A549 (cell line): ENCODE measurements around the gene GPS1. TPM values are rescaled to one million over a fixed set of nuclear protein-coding genes. Genes with fewer than 3 reads are reported as not detected.
A peak's percentile ranks its signal among the peaks of the same experiment; 100 is the strongest.

Experiments
- ATAC-seq, 2 experiments: fragments of 200-7000 bp in 1 of 2; fragments of >200 bp in 1 of 2; cut with Nextera tagmentation in 1 of 2; cut with Tn5 transposase in 1 of 2; 3 replicates each; pipeline versions ENCODE4 v1.8.0 to v1.9.1; 2018 to 2020; ENCODE audit warnings: mild to moderate bottlenecking in 1 of 2, moderate library complexity in 1 of 2
- CTCF ChIA-PET: fragments of 300-600 bp; sonication (Branson Sonifier 250); formaldehyde crosslinking; extraction: SDS; loops from one replicate; lab custom pipeline; 2021; ENCODE audit warnings: antibody characterized with exemption, inconsistent platforms; lab: Yijun Ruan, JAX
- POLR2A ChIA-PET: fragments of 350-600 bp; formaldehyde crosslinking; extraction: SDS; loops from one replicate; lab custom pipeline; 2021; ENCODE audit warnings: antibody characterized with exemption, inconsistent platforms; lab: Yijun Ruan, JAX
- DNase-seq, 2 experiments: peaks; one replicate each; pipeline versions ENCODE4 v3.0.0 to v3.0.0-alpha.2; 2011 to 2016; ENCODE audit warnings: low read depth in 1 of 2, low spot score in 1 of 2
- FAIRE-seq: peaks from 2 replicates; lab custom pipeline; 2011; peaks lifted over from hg19 to GRCh38; lab: Jason Lieb, UNC
- H3K27ac ChIP-seq, 2 experiments: fragments of >200 bp; sonication (Bioruptor Twin); formaldehyde crosslinking; 3 replicates each; pipeline ENCODE4 v1.5.1; 2016 to 2017
- H3K4me1 ChIP-seq: fragments of >200 bp; sonication (Bioruptor Twin); formaldehyde crosslinking; 3 replicates; pipeline ENCODE4 v1.6.1; 2016
- H3K4me2 ChIP-seq: fragments of >200 bp; sonication (Bioruptor Twin); formaldehyde crosslinking; 3 replicates; pipeline ENCODE4 v1.6.1; 2016
- H3K4me3 ChIP-seq: fragments of >200 bp; sonication (Bioruptor Twin); formaldehyde crosslinking; 3 replicates; pipeline ENCODE4 v1.5.1; 2016
- H3K9me3 ChIP-seq: fragments of >200 bp; sonication (Bioruptor Twin); formaldehyde crosslinking; 3 replicates; pipeline ENCODE4 v1.6.1; 2016
- BHLHE40 ChIP-seq: IDR thresholded peaks from 2 replicates; pipeline ENCODE4 v1.6.1; 2012; ENCODE audit warnings: low read depth, low read length, inconsistent platforms
- E2F6 ChIP-seq: IDR thresholded peaks from 2 replicates; pipeline ENCODE4 v1.6.1; 2012; ENCODE audit warnings: low read depth, borderline replicate concordance
- HDAC2 ChIP-seq: fragments of 200-600 bp; sonication (generic); IDR thresholded peaks from 2 replicates; pipeline ENCODE4 v1.6.1; 2016
- HES2 ChIP-seq: fragments of >200 bp; sonication (Bioruptor Twin); formaldehyde crosslinking; IDR thresholded peaks from 2 replicates; pipeline ENCODE4 v1.6.1; 2016
- HEYL ChIP-seq: fragments of 250-450 bp; sonication (Bioruptor Pico); IDR thresholded peaks from 2 replicates; pipeline ENCODE4 v1.8.0; 2021; ENCODE audit warnings: mild to moderate bottlenecking, moderate library complexity
- MAZ ChIP-seq: fragments of 150-350 bp; IDR thresholded peaks from 2 replicates; pipeline ENCODE4 v1.6.1; 2014; ENCODE audit warnings: antibody characterized with exemption, low read depth, low read length, borderline replicate concordance
- MYC ChIP-seq: IDR thresholded peaks from 2 replicates; pipeline ENCODE4 v1.6.1; 2012; ENCODE audit warnings: mild to moderate bottlenecking, inconsistent platforms, low read length, improper control_type of control experiment, borderline replicate concordance
- NFE2L2 ChIP-seq: fragments of 150-350 bp; conservative IDR thresholded peaks from 2 replicates; pipeline ENCODE4 v1.6.1; 2014; ENCODE audit warnings: low read length
- PHF8 ChIP-seq: fragments of 200-600 bp; sonication (generic); IDR thresholded peaks from 2 replicates; pipeline ENCODE4 v1.6.1; 2016; ENCODE audit warnings: low read depth, mild to moderate bottlenecking, antibody characterized with exemption, moderate library complexity, borderline replicate concordance
- REST ChIP-seq: fragments of 200-600 bp; sonication (generic); IDR thresholded peaks from 2 replicates; pipeline ENCODE4 v1.6.1; 2016; ENCODE audit warnings: antibody characterized with exemption, mild to moderate bottlenecking, moderate library complexity
- RFX5 ChIP-seq: fragments of 450-650 bp; IDR thresholded peaks from 2 replicates; pipeline ENCODE4 v1.7.1; 2014; ENCODE audit warnings: antibody characterized with exemption, mild to moderate bottlenecking, moderate library complexity
- RNF2 ChIP-seq: fragments of 200-600 bp; sonication (generic); IDR thresholded peaks from 2 replicates; pipeline ENCODE4 v1.6.1; 2016; ENCODE audit warnings: low read depth, mild to moderate bottlenecking, antibody characterized with exemption, moderate library complexity, borderline replicate concordance
- SREBF2 ChIP-seq: fragments of 450-650 bp; IDR thresholded peaks from 2 replicates; pipeline ENCODE4 v1.6.1; 2014; ENCODE audit warnings: mild to moderate bottlenecking, moderate library complexity
- USF2 ChIP-seq: fragments of 450-650 bp; IDR thresholded peaks from 2 replicates; pipeline ENCODE4 v1.6.1; 2014; ENCODE audit warnings: antibody characterized with exemption
- WGBS: methylation state at CpG from one replicate; pipeline ENCODE4 v1.1.6; 2017; ENCODE audit errors: missing lambda C conversion rate; 5-methylcytosine and 5-hydroxymethylcytosine counted together
- polyA plus RNA-seq, 4 experiments: library from polyadenylated mRNA; depleted of rRNA in 3 of 4; stranded (reverse); fragments of >200 nt; fragmentation: RNase III in 1 of 4; extraction: RNeasy Plus Mini Kit Qiagen cat#74134 plus additional on column Dnase treatment in 1 of 4; gene quantifications; 2 replicates in 3 of 4; 3 replicates in 1 of 4; pipeline ENCODE4 v1.2.3, GENCODE V29; 2011 to 2017

The GPS1 gene
- polyA plus RNA-seq, 2 of the 4 experiments (the other 2 are of a cell fraction): 89.4 to 126 TPM

GRCh38 chr17:82022981-82023446 lies 28.7 kb upstream of the GPS1 start, which contains the start of gene LRRC45:
Gene LRRC45, plus strand, starts transcription at chr17:82023305. Its CDS starts 339 bp downstream, at chr17:82023644.
- Histone ChIP-seq H3K4me2 (peak within 1 kb of the TSS; percentile 93), H3K4me3 (peak within 1 kb of the TSS; percentile 77), H3K27ac (peak within 1 kb of the TSS; percentile 80 to 92), H3K9me3 (no peaks in the 10 kb centered on the region), H3K4me1 (peaks cover 39% of the 10 kb centered on the region)
- ChIA-PET POLR2A (interaction anchor here (0.6 to 3.9 kb wide), 12 partner anchors 10 to 142 kb away, joined by 3 to 38 read pairs (median 4); partner anchors contain the start of genes DCXR, FASN and MAFG), CTCF (interaction anchor here (0.7 to 33.2 kb wide), 15 partner anchors 10 to 154 kb away, joined by 3 to 794 read pairs (median 32); partner anchors contain the start of genes ASPSCR1, DCXR, MAFG and MYADML2)
- WGBS: 0% methylated on average over 9 of the region's 42 CpGs
- FAIRE-seq (peak; percentile 88), ATAC-seq (peak; percentile 67 to 89), DNase-seq (peak; percentile 99 to 100)
- TF ChIP-seq REST (peak; percentile 40; the same call in 1 of the 2 replicates), HES2 (no peak), BHLHE40 (no peak), SREBF2 (no peak), RFX5 (peak; percentile 18; the same call in 1 of the 2 replicates), USF2 (peak; percentile 38; the same call in 1 of the 2 replicates), MYC (peak; percentile 12; the same call in 1 of the 2 replicates), HEYL (CRISPR knock-in tag) (no peak), HDAC2 (no peak), E2F6 (0 out of 2 replicates have a peak, but pooled peaks have one; percentile 54), NFE2L2 (no peak), MAZ (no peak; the same call in 1 of the 2 replicates)

GRCh38 chr17:82023447-82024241 lies 28.1 kb upstream of the GPS1 start:
- ATAC-seq (peak; percentile 5 to 14; a peak in 5 of 6 replicates), FAIRE-seq (no peak), DNase-seq (peak in 1 of 2 experiments; percentile 39)
- WGBS: 44% methylated on average over 20 of the region's 55 CpGs
- peaks cover 33% of the 10 kb centered on the region for H3K4me1 ChIP-seq
- H3K4me2 ChIP-seq: peak overlapping the region; percentile 93
- TF ChIP-seq PHF8 (peak; percentile 26; the same call in 1 of the 2 replicates), RNF2 (peak; percentile 76; the same call in 1 of the 2 replicates), NFE2L2 (no peak)
- no peaks in the 10 kb centered on the region for H3K9me3 ChIP-seq
- peak overlapping the region; percentile 66 for H3K4me3 ChIP-seq
- ChIA-PET POLR2A (interaction anchor here (0.9 to 3.9 kb wide), 9 partner anchors 9 to 96 kb away, joined by 3 to 38 read pairs (median 4); partner anchors contain the start of genes DCXR, FASN and MAFG), CTCF (interaction anchor here (0.7 to 33.2 kb wide), 9 partner anchors 14 to 135 kb away, joined by 3 to 794 read pairs (median 52); partner anchors contain the start of genes ASPSCR1, DCXR, MYADML2 and NOTUM)
- peak overlapping the region; percentile 77 to 86 for H3K27ac ChIP-seq
